Endothelial cell of coronary artery (primary cell): ENCODE measurements around the gene ASXL2. TPM values are rescaled to one million over a fixed set of nuclear protein-coding genes. Genes with fewer than 3 reads are reported as not detected.

Source experiments
- total RNA-seq: library from RNA; depleted of rRNA; stranded (reverse); fragments of >200 nt; gene quantifications from 2 replicates; pipeline ENCODE4 v1.2.3, GENCODE V29; 2014

Gene ASXL2
- total RNA-seq: 4.7 and 5.6 TPM in 2 replicates

DNA sequence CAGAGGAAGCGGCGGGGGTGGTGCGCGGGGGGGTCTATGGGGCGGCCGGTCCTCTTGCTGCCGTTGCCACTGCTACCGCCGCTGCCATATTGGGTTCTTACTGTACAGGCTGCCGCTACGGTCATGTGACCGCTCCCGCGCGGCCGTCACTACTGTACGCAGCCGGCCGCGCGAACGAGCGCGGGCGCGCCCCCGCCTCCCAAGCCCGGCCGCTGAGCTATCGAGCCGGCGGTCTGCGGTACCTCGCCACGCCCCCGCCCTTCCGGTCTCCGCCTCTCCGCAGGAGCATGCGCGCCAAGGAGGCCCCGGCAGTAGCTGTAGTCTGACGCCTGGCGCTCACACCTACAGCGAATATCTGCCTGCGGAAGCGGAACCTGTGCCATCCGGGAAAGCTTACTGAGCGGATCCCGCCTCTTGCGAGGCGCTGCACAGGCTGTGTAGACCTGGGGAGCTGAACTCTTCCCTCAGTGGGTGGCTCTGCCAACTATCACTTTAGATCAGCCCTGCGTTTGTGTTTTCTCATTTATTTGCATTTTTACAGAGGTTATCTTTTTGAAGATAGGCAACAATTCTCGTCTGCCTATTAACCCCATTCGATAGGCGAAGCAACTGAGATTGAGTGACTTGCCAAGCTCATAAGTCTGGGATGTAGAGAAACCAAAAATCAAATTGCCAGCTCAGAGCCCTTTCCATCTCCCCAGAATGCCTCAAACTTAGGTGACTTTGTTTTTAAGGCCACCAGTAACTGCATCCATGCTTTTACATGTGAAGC, at the start of gene ASXL2:
TSS of gene ASXL2 (minus strand) at position 127 of the 772 bp plus-strand sequence. CDS start 265 bp downstream, outside the sequence.

Other genes with a start within 250 kb of the ASXL2 start
- gene DTNB, start 204.9 kb downstream of the ASXL2 start, total RNA-seq: 3.2 and 5.1 TPM in 2 replicates
- 14.8 and 17.9 TPM in 2 replicates for gene KIF3C, start 104.0 kb upstream of the ASXL2 start, total RNA-seq
- 112 and 141 TPM in 2 replicates for gene RAB10, start 155.6 kb upstream of the ASXL2 start, total RNA-seq